ENCODE measurements around the gene PKP1.

PKP1 gene

DNA sequence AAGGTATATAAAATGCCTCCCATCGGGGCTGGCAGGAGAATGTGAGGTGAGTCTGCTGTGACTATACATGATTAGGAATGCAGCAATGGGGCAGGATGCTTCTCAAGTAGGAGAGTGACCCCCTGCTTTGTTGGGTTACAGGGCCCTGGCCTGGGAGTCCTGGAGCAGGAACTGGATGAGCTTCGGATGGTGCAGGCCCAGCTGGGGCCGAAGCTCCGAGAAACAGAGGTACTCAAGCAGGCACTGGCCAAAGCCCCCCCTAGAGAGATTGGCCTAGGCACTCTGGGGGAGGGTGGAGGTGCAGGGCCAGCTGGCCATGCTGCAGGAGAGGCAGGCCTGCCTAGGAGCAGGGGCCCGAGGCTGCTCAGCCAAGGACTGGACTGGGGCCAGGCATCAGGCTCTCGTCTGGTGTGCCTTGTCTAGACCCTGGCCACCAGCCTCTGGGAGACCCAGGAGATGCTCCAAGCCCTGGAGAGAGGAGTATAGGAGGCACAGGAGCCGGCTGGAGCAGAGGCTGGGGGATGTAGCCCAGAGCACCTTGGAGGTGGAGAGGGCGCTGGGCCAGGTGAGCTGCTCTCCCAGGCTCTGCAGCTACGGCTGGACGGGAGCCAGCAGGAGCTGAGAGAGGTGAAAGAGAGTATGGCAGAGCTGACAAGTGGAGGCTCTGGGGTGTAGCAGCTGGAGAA, 32.8 kb upstream of the PKP1 start:
- H3K4me3 ChIP-seq (ENCODE audit: low read depth, low read length) = no peak overlapping the region
- TF ChIP-seq, protein P1, sequence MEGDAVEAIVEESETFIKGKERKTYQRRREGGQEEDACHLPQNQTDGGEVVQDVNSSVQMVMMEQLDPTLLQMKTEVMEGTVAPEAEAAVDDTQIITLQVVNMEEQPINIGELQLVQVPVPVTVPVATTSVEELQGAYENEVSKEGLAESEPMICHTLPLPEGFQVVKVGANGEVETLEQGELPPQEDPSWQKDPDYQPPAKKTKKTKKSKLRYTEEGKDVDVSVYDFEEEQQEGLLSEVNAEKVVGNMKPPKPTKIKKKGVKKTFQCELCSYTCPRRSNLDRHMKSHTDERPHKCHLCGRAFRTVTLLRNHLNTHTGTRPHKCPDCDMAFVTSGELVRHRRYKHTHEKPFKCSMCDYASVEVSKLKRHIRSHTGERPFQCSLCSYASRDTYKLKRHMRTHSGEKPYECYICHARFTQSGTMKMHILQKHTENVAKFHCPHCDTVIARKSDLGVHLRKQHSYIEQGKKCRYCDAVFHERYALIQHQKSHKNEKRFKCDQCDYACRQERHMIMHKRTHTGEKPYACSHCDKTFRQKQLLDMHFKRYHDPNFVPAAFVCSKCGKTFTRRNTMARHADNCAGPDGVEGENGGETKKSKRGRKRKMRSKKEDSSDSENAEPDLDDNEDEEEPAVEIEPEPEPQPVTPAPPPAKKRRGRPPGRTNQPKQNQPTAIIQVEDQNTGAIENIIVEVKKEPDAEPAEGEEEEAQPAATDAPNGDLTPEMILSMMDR (IDR thresholded peaks at IDR 0.05; ENCODE audit: borderline replicate concordance, insufficient read depth, low read depth, low read length) = no peak

DNA sequence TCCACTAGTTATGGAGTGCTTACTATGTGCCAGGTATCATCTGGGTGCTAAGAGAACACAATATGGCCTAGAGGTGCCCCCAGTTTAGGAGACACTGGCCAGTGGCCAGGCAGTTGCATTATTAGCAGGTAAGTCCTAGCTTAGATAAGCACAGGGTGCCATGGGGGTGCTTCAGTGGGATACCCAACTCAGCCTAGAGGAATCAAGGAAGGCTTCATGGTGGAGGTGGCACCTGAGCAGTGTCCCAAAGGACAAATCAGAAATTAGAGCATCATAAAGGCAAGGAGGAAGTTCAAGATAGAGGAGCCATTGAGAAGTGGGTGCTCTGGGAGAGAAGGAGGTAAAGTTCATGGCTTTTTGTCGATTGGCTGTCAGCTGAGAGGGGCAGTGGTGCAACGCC, 31.9 kb upstream of the PKP1 start:
- no peak overlapping the region for H3K4me3 ChIP-seq (ENCODE audit: low read depth, low read length)
- TF ChIP-seq, protein P1 (IDR thresholded peaks at IDR 0.05; ENCODE audit: borderline replicate concordance, insufficient read depth, low read depth, low read length) = no peak

DNA sequence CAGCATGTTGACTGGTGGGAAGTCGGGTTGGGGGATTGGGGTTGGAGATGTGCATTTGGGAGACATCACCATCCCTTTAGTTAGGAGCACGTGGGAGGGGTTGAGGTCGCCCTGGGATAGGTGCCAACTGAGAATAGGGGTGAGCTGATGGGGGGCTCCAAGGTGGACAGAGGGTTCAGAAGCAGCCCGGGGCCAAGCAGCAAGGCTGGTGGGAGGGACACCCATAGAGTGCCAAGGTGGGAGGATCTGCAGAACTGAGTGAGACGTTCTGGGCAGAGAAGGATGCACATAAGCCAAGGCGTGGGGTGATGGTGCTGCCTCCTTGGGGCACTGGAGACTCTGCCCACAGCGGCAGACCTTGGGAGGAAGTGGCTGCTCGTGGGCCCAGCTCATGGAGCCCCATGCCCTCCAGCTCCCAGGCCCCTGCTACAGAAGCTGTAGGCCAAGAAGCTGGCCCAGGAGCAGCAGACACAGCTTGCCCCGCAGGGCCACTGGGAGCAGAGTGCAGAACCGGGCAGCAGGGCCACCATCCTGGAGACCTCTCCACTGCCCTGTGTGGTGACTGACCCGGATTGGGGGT, 31.4 kb upstream of the PKP1 start:
- TF ChIP-seq, protein P1 (IDR thresholded peaks at IDR 0.05; ENCODE audit: borderline replicate concordance, insufficient read depth, low read depth, low read length) = no peak
- no peak overlapping the region for H3K4me3 ChIP-seq (ENCODE audit: low read depth, low read length)

DNA sequence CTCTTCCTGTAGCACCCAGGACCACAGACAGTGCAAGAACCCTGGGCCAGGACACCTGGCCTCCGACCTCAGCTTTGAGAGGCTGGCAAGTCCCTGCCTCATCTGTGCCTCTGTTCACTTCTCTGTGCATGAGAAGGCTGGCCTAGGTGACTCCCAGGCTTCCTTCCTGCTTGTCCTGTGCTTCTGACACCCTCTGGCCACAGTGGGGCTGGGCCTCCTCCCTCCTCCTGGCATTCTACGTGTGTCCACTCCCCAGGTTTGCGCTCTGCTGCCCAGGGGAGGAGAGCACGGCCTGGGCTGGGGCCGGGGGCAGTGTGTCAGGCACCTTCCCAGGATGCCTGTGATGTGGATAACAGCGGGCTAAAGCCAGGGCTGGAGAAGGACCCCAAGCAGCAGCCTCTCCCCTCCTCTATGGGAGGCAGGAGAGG, 30.3 kb upstream of the PKP1 start:
- TF ChIP-seq, protein P1 (IDR thresholded peaks at IDR 0.05; ENCODE audit: borderline replicate concordance, insufficient read depth, low read depth, low read length) = no peak
- H3K4me3 ChIP-seq (ENCODE audit: low read depth, low read length) = no peak overlapping the region

DNA sequence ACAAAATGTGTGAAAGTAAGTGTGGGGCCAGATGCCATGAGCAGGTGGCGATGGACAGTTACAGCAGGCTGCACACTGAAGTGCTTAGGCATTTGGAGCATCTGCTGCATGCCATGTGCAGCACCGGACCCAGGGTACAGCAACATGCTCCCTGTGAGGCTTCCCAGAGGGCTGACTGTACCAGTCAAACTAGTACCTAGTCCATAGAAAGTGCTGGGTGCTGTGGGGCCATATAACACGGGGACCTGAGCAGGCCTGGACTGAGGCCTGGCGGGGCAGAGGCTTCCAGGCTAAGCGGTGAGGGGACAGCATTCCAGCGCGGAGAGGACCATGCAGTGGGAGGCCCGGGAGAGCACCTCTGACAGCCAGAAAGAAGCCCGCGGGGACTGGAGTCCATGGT, 29.9 kb upstream of the PKP1 start:
- TF ChIP-seq, protein P1 (IDR thresholded peaks at IDR 0.05; ENCODE audit: borderline replicate concordance, insufficient read depth, low read depth, low read length) = no peak
- no peak overlapping the region for H3K4me3 ChIP-seq (ENCODE audit: low read depth, low read length)

DNA sequence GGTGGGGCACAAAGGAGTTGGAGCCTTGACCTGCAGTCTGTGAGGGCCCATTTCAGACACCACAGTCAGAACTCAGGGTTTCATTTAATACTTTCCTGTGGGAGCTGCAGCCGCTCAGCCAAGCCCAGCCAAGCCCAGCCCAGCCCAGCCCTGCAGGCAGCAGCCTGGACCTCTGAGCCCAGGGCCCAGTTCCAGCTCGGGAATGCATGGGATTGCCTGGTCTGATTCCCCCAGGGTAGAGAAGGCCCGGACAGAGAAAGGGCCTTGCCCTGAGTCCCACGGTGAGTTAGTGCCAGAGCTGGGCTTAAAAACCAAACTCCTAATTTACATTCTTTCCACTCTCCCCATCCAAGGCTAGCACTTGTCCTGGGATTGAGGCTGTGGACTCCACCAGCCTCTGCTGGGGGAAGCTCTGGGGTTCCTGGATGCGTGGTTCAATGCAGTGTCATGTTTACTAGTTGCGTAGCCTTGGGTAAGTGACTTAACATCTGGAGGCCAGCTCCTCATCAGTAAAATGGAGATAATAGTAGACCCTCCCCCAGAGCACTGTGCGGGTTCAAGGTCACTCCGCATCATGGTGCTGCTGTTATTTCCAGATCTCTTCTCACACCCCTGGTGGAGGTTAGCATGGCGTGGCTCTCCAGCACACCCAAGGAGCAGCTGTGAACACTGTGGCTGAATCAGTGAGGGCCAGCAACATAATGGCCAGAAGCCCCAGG, 29.2 kb upstream of the PKP1 start:
- no peak overlapping the region for H3K4me3 ChIP-seq (ENCODE audit: low read depth, low read length)
- TF ChIP-seq, protein P1 (IDR thresholded peaks at IDR 0.05; ENCODE audit: borderline replicate concordance, insufficient read depth, low read depth, low read length) = no peak

Measured in GM12875 (cell line).